HG03135 (cell line): Measurements from ENCODE around the gene CD2.

Source experiments
- ATAC-seq: cut with Tn5 transposase; IDR thresholded peaks from one replicate; pipeline ENCODE4 v1.9.1; 2021; ENCODE audit warnings: mild to moderate bottlenecking, moderate library complexity; ENCODE audit not compliant: unreplicated experiment

The CD2 gene

GRCh38 chr1:116754198-116754977 is at the start of gene CD2:
Gene CD2, plus strand, starts transcription at chr1:116754430. Its CDS starts 63 bp downstream, at chr1:116754493.
- no peak for ATAC-seq

- no peak for ATAC-seq
Observed at GRCh38 chr1:116706123-116706522, 48.1 kb upstream of the CD2 start.

- ATAC-seq, result no peak
Observed at GRCh38 chr1:116706841-116707240, 47.4 kb upstream of the CD2 start.

GRCh38 chr1:116708255-116708900 is 45.9 kb upstream of the CD2 start:
- ATAC-seq, result no peak

- ATAC-seq, result no peak
Observed at GRCh38 chr1:116709666-116710167, 44.5 kb upstream of the CD2 start.

- no peak for ATAC-seq
Observed at GRCh38 chr1:116710420-116711262, 43.6 kb upstream of the CD2 start.

GRCh38 chr1:116711263-116711840 is 42.9 kb upstream of the CD2 start:
- no peak for ATAC-seq

- ATAC-seq, result no peak
Observed at GRCh38 chr1:116712510-116712909, 41.7 kb upstream of the CD2 start.

GRCh38 chr1:116713474-116713873 is 40.8 kb upstream of the CD2 start:
- ATAC-seq, result no peak

- ATAC-seq, result no peak
Observed at GRCh38 chr1:116716391-116716790, 37.8 kb upstream of the CD2 start.

GRCh38 chr1:116717318-116717717 is 36.9 kb upstream of the CD2 start:
- no peak for ATAC-seq

GRCh38 chr1:116720364-116721038 is 33.7 kb upstream of the CD2 start:
- ATAC-seq, result no peak

- no peak for ATAC-seq
Observed at GRCh38 chr1:116721039-116721405, 33.2 kb upstream of the CD2 start.

- no peak for ATAC-seq
Observed at GRCh38 chr1:116721451-116722007, 32.7 kb upstream of the CD2 start.

- no peak for ATAC-seq
Observed at GRCh38 chr1:116722016-116722838, 32.0 kb upstream of the CD2 start.

- ATAC-seq, result no peak
Observed at GRCh38 chr1:116724765-116725375, 29.4 kb upstream of the CD2 start.

- no peak for ATAC-seq
Observed at GRCh38 chr1:116725798-116726197, 28.4 kb upstream of the CD2 start.

- no peak for ATAC-seq
Observed at GRCh38 chr1:116726872-116727820, 27.1 kb upstream of the CD2 start.
